ENCODE measurements around the gene HOXB1. TPM values are rescaled to one million over a fixed set of nuclear protein-coding genes. Genes with fewer than 3 reads are reported as not detected.

Gene HOXB1
- total RNA-seq, 4 donors from 2014 or later, result not detected

- H3K4me1 ChIP-seq, result peaks cover 0 to 5% of the 10 kb centered on the region in 2 donors
- intact Hi-C loops (cut with DNase I; ENCODE audit: low total_unique reads), result no loop called here
- TF ChIP-seq CTCF (IDR thresholded peaks at IDR 0.05), result no peak
- no peak for TF ChIP-seq POLR2A (IDR thresholded peaks at IDR 0.05)
- no peak for DNase-seq
- peaks cover 0 to 19% of the 10 kb centered on the region in 2 donors for H3K27me3 ChIP-seq
- peak overlapping the region; percentile 8 to 38 for H3K27ac ChIP-seq
- H3K4me3 ChIP-seq, result peak overlapping the region; percentile 5 to 33
- no peaks in the 10 kb centered on the region for H3K9me3 ChIP-seq
- no peaks in the 10 kb centered on the region for H3K36me3 ChIP-seq
Measured at GRCh38 chr17:48564188-48565021, 33.6 kb upstream of the HOXB1 start.

GRCh38 chr17:48563867-48564187 is 33.0 kb upstream of the HOXB1 start:
- Histone ChIP-seq H3K36me3 (no peaks in the 10 kb centered on the region), H3K27me3 (peaks cover 0 to 13% of the 10 kb centered on the region in 2 donors), H3K4me1 (peaks cover 0 to 5% of the 10 kb centered on the region in 2 donors), H3K27ac (peak overlapping the region; percentile 8 to 38), H3K9me3 (no peaks in the 10 kb centered on the region), H3K4me3 (peak overlapping the region in 1 of 2 donors; percentile 33)
- TF ChIP-seq POLR2A (IDR thresholded peaks at IDR 0.05), result no peak
- TF ChIP-seq CTCF (IDR thresholded peaks at IDR 0.05), result no peak
- intact Hi-C loops (cut with DNase I; ENCODE audit: low total_unique reads), result no loop called here
- DNase-seq, result no peak

GRCh38 chr17:48563385-48563838 is 32.6 kb upstream of the HOXB1 start:
- peaks cover 0 to 5% of the 10 kb centered on the region in 2 donors for H3K4me1 ChIP-seq
- intact Hi-C loops (cut with DNase I; ENCODE audit: low total_unique reads), result no loop called here

GRCh38 chr17:48562934-48563333 is 32.1 kb upstream of the HOXB1 start:
- intact Hi-C loops (cut with DNase I; ENCODE audit: low total_unique reads), result no loop called here
- H3K4me3 ChIP-seq, result no peak overlapping the region

More at GRCh38 chr17:48563385-48563838, 32.6 kb upstream of the HOXB1 start:
- H3K36me3 ChIP-seq, result no peaks in the 10 kb centered on the region
- H3K27ac ChIP-seq, result no peak overlapping the region
- peaks cover 0 to 9% of the 10 kb centered on the region in 2 donors for H3K27me3 ChIP-seq
- H3K9me3 ChIP-seq, result no peaks in the 10 kb centered on the region
- TF ChIP-seq POLR2A (IDR thresholded peaks at IDR 0.05) (no peak), CTCF (IDR thresholded peaks at IDR 0.05) (no peak)
- no peak for DNase-seq
- no peak overlapping the region for H3K4me3 ChIP-seq

More at GRCh38 chr17:48562934-48563333, 32.1 kb upstream of the HOXB1 start:
- H3K4me1 ChIP-seq, result peaks cover 0 to 5% of the 10 kb centered on the region in 2 donors
- H3K9me3 ChIP-seq, result no peaks in the 10 kb centered on the region
- H3K27ac ChIP-seq, result no peak overlapping the region
- no peaks in the 10 kb centered on the region for H3K36me3 ChIP-seq
- DNase-seq, result no peak
- TF ChIP-seq CTCF (IDR thresholded peaks at IDR 0.05) (no peak), POLR2A (IDR thresholded peaks at IDR 0.05) (no peak)
- peaks cover 0 to 4% of the 10 kb centered on the region in 2 donors for H3K27me3 ChIP-seq
